ENCODE data around the gene AIFM1.
"Not testable (repeated sequence)": the region's sequence is repeated elsewhere in the genome, so short reads cannot be mapped to it uniquely, and the experiment has no call there.

Gene AIFM1

DNA sequence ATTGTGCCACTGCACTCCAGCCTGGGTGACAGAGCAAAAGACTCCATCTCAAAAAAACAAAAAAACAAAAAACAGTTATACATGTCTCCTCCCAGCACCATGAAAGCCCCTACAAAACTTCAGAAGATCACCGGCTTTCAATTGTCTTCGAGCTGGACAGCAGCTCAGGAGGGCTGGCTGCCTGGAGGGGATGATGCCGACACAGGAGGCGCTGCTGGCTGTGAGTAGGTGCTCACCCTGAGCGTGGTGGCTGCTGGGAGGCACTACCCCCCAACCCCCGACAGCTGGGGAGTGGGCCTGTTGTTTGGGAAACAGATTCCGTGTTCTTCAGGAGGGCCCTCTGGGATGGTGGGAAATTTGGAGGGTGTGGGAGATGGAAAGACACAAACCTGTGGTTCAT is 48.5 kb downstream of the AIFM1 start:
- no peak for DNase-seq

- DNase-seq: not testable (repeated sequence)
These were observed 50.3 kb downstream of the AIFM1 start for GRCh38 chrX:130115119-130115885.

DNA sequence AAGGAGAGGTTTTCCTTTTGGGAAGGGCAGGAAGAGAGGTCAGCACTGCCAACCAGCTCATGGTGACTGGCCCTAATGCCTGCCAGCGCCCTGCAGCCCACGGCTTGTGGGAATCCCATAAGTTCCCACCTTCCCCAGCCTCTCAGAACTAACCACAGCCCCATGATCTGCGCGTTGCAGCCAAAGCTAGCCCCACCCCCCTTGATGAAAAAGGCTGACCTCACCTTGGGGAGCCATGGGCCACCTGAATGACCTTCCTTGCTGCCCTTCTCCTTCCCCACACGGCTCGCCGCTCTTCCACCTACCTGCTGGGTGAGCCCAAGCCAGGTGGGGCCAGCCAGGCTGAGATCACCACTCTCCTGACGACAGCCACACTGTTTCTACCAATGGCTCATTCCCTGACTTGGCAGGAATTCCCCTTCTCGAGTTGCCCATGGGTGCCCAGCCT is 51.5 kb downstream of the AIFM1 start:
- no peak for DNase-seq

DNA sequence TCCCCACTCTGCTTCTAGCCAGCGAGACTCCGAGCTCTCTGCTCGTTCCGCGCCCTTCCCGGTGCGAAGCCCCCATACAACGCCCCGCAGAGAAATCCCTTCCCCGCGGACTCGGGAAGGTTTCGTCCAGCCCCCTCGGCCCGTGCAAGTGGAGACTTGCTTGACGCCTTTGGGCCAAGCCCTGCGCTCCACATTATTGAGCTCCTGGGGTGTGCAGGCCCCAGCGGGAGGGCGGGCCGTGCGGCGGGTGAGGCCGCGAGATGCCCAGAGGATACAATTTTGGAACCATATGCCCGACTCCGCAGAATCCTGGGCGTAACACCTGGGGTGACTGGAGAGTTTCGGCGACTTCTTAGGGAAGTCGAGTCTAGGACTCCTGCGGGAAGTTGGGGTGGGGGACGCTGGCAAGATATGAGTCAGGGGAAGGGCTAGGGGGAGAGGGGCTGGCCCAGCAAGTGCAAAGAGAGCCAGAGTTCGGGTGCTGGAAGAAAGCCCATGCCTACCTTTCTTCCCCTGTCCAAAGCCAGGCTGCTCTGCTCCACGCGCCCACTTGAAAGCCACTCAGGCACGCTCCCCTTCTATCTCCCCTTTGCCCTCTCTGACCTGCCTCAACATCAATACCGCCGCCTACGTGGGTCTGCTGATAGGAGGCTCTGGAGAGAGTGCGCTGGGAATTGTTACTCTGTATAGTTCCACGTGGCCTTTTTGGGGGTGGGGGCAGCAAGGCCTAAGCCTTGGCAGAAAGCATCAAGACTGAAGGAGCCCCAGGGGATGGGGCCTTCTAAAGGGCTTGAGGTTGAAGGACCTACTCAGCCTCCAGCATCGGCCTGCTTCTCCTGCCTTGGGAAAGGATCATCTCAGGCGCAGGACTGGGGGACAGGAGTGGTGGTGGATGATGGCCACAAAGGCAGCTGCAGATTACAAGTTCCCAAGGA is 54.2 kb downstream of the AIFM1 start:
- no peak for DNase-seq

DNA sequence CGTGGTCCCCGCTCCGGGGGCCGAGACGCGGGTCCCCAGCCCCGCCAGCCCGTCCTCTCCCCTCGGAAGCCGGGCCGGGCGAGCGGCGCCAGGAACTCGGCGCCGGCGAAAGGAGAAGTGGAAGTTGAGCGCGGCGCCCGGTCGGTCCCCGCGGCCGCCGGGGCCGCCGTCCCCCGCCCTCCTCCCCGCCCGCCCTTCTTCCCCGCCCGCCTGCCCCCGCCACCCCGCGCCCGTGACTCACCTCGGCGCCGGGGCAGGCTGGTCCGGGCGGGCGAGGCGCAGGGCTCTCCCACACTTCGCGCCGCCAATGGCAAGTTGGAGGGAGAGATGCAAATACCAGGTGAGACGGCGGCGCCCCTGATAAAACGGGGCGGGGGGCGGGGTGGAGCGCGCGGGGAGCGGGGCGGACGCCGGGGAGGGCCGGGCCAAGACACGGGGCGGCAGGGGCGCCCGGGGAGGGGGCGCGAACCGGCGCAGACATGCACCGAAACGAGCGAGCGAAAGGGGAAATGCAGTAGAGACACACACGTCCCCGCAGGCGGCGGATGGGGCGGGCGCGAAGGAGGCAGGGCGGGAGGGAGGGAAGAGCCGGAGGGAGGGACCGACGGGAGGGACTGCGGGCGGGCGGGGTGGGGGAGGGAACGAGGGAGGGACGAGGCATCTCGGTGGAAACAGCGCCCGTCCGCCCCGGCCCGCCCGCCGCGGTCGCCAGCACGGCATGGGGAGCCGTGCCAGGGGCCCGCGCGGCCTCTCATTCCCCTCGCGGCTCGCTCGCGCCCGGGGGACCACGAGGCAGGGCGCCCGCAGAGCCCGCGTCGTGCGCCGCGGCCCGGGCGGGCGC is 55.0 kb downstream of the AIFM1 start, which contains the start of gene ELF4:
ELF4 (minus strand) TSS at position 119 of the 841 bp plus-strand sequence. CDS start 29,167 bp downstream, outside the sequence.
- DNase-seq: peak; percentile 36 to 58

- DNase-seq: no peak
These were observed 55.9 kb downstream of the AIFM1 start for GRCh38 chrX:130109429-130110378.

DNA sequence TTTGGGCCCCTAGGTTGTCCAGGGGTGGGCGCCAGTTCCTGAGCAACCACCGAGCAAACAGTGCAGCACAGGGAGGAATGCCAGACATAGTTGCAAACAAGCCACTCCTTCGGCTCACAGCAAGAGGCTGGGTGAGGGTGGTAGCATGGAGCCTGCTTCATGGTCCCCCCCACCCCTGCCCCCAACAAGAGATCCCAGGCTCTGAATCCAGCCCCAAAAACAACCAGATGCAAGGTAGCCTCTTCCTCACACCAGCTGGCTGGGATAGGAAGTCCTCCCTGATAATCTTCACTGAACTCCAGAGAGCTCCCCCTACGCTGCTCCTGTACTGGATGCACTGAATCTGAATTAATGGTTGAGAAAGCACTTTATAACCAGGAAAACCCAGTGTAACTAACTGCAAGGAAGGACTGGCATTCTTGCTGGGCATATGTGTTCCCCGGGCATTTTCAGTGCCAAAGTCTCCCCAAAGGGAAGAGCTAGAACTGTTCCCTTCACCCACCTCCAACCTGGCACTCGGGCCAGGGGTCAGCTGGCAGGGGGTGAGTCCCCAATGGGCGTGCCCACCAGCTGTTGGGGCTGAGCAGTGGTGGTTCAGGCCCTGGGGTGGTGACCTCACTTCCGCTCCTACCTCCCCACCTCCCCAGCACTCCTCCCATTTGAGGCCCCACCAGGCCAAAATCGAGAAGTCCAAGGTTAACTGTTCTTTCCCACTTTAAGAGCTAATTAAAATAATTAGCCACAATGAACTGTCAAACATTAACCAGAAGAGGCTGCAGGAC is 56.8 kb downstream of the AIFM1 start:
- peak; percentile 9 to 29 for DNase-seq

- DNase-seq: no peak
These were observed 59.6 kb downstream of the AIFM1 start for GRCh38 chrX:130106071-130106470.

GRCh38 chrX:130105244-130105643 is 60.4 kb downstream of the AIFM1 start:
- no peak for DNase-seq

DNA sequence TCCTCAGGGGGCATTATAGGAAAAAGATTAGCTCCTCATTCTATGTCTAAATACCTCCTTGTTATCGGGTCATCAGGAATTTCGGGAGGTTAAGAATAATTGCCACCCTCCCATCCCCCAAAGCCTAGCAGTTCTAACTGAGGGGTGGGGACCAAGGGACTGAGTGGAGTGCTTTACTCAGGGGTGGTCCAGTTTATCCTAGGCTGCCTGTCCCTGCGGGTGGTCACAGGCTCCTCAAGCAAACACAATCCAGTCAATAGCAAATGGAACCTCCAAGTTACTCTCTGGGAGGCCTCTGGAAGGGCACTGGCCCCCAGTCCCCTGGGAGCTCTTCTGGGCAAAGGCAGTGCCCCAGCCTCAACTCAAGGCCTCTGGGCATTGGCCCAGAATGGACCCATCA is 62.0 kb downstream of the AIFM1 start:
- no peak for DNase-seq

GRCh38 chrX:130100180-130100579 is 65.5 kb downstream of the AIFM1 start:
- no peak for DNase-seq

DNA sequence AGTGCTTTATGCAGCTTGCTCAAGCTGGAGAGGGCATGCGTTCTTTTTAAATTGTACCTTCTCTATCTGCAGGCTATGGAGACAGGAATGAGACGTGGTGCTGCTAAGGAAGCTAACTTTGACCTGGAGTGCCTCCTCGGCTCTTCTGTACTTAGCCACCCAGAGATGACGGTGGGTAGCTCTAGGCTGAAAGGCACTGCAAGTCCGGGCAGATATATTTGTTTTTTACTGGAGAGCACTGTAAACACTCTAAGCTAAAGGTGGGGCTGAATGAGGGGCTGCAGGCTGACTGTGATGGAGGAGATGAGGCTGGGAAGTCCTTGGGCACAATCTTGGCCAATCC is 67.5 kb downstream of the AIFM1 start:
- no peak for DNase-seq

- no peak for DNase-seq
These were observed 68.0 kb downstream of the AIFM1 start for GRCh38 chrX:130097507-130098209.

DNA sequence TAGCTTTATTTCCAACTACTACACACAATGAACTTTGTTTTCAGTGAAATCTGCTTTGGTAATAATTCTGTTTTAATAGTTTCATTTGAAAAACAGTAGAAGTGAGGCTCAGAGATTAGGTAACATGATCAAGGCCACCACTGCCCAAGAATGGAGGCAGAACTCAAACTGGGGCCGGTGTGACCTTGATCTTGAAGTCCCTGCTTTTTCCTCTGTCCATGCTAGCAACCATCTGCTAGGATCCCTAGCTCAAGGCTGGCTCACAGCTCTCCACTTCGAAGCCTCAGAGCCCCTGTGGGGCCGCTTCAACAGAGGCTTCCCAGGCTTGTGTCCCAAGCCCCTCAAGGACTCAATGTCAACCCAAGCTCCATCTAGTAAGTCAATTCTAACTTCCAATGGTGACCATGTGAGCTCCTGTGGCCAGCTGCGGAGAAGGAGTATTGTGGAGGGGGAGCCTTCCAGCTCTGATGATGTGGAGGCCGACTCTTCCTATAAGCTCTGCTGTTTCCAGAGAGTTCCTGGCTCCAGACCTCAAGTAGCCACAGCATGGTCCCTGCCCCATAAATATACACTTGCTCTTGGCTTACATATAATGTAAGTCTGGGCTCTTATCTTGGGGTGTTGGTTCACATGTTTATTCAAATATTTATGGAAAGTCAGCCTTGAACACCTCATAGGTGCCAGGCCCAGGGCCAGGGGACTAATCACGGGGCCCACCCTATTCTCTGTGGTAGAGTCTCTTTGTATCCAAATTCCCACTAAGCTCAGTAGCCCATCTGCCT is 70.2 kb downstream of the AIFM1 start:
- DNase-seq: no peak

DNA sequence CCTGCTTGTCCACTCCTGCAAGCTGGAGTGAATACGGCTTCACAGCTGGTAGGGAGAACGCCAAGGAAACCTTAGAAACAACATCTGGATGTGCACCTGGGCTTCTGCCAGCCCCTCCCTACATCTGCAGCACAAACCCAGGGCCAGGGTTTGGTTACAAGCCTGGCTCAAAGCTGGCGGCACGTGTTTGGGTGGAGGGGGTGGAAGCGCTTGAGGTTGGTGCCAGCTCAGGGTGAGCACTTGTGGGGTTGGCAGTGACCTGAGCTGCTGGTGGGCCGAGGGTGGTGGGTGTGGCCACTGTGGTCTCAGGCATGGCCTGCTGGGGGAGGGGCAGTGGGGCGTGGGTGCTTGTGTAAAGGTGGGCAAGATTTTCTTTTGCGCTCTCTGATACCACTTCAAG is 70.9 kb downstream of the AIFM1 start:
- no peak for DNase-seq

- no peak for DNase-seq
These were observed 72.4 kb downstream of the AIFM1 start for GRCh38 chrX:130093271-130093670.

DNA sequence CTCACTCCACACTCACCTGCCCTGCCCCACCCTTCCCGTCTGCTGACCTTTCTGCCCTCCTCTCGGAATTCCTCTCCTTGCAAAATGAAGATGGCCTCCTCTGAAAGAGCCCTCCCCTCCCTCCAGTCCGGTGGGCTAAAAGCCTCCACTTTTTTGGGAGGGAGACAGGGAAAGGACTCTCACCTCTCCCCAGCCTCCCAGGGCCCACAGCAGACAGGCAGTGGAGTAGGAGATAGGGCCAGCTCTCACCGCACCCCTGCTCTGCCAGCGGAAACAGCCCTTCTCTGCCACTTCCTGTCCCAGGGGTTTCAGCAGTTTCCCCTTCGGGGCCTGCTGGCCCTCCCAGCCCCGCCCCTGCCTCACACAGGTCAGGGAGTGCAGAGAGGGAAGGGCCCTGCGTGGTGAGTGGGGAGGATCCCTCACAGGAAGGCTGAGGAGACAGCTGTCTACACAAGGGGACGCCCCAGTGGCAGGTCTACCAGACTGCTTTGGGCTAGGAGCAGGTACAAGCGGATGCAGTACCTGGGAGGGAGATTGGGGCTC is 73.6 kb downstream of the AIFM1 start:
- DNase-seq: peak; percentile 78 to 85

DNA sequence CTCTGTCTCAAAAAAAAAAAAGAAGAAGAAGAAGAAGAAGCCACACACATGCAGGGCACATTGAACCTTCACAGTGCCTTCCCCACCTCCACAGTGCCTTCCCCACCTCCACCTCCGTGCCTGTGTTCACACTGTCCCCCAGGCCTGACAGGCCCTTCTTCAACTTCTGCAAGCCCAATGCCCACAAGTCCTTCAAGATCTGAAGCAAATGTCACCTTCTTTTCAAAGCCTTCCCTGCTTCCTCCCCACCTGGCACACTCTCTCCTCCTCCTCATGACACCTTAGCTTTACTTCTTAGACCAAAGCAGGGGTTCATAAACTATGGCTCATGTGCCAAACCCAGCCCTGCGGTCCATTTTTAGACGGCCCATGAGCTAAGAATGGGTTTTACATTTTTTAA is 75.3 kb downstream of the AIFM1 start:
- no peak for DNase-seq
